SU-DHL-6 (cell line): ENCODE data around the gene SPATA33.
"Not testable (repeated sequence)": the region's sequence is repeated elsewhere in the genome, so short reads cannot be mapped to it uniquely, and the experiment has no call there.

Experiments
- H2AFZ ChIP-seq: fragments of 200-600 bp; sonication (generic); 2 replicates; pipeline ENCODE4 v1.6.1; 2014; ENCODE audit warnings: low read depth, mild to moderate bottlenecking, moderate library complexity, mixed read lengths, antibody characterized with exemption, low read length; ENCODE audit not compliant: severe bottlenecking
- H3F3A ChIP-seq: fragments of 200-600 bp; shearing (Covaris generic); 2 replicates; pipeline ENCODE4 v1.6.0; 2016; ENCODE audit warnings: antibody characterized with exemption, mild to moderate bottlenecking; ENCODE audit not compliant: insufficient read depth
- H3K27ac ChIP-seq: fragments of 200-600 bp; sonication (generic); 2 replicates; pipeline ENCODE4 v1.5.1; 2016; ENCODE audit warnings: low read depth, mild to moderate bottlenecking, low read length, moderate library complexity, mixed read lengths
- H3K27me3 ChIP-seq: fragments of 200-600 bp; sonication (generic), shearing (Covaris generic); 2 replicates; pipeline ENCODE4 v1.6.0; 2014; ENCODE audit warnings: mild to moderate bottlenecking, low read length
- H3K36me3 ChIP-seq: fragments of 200-600 bp; sonication (generic); 2 replicates; pipeline ENCODE4 v1.6.1; 2014; ENCODE audit warnings: mild to moderate bottlenecking, low read length, mixed read lengths
- H3K4me2 ChIP-seq: fragments of 300-600, 200-600 bp; shearing (Covaris generic), sonication (generic); 2 replicates; pipeline ENCODE4 v1.6.0; 2014; ENCODE audit warnings: low read length, low read depth, mild to moderate bottlenecking; ENCODE audit not compliant: poor library complexity, severe bottlenecking
- H3K4me3 ChIP-seq: fragments of 200-600 bp; sonication (generic); 2 replicates; pipeline ENCODE4 v1.5.1; 2014; ENCODE audit warnings: antibody characterized with exemption, low read length, mild to moderate bottlenecking, mixed read lengths; ENCODE audit not compliant: insufficient read depth, poor library complexity, severe bottlenecking
- H3K79me2 ChIP-seq: fragments of 200-600 bp; sonication (generic); 2 replicates; pipeline ENCODE4 v1.6.1; 2014; ENCODE audit warnings: mild to moderate bottlenecking, low read length, moderate library complexity; ENCODE audit not compliant: insufficient read depth
- H3K9ac ChIP-seq: fragments of 200-600 bp; sonication (generic); 2 replicates; pipeline ENCODE4 v1.7.0; 2014; ENCODE audit warnings: mild to moderate bottlenecking, low read length
- H3K9me2 ChIP-seq: fragments of 200-600 bp; sonication (generic); replicated peaks from 2 replicates; pipeline ENCODE4 v1.6.1; 2014; ENCODE audit warnings: low read length; ENCODE audit not compliant: insufficient read depth
- H3K9me3 ChIP-seq: fragments of 200-600 bp; sonication (generic); 2 replicates; pipeline ENCODE4 v1.6.1; 2014; ENCODE audit warnings: low read length, mixed read lengths; ENCODE audit not compliant: insufficient read depth
- H4K20me1 ChIP-seq: fragments of 200-600 bp; sonication (generic); 2 replicates; pipeline ENCODE4 v1.6.1; 2014; ENCODE audit warnings: low read depth, mild to moderate bottlenecking, antibody characterized with exemption, low read length, moderate library complexity, mixed read lengths
- CTCF ChIP-seq: fragments of 200-600 bp; sonication (generic); IDR thresholded peaks from one replicate; pipeline ENCODE4 v1.5.1; 2017; ENCODE audit warnings: antibody characterized with exemption, mild to moderate bottlenecking, low read length, moderate library complexity; ENCODE audit not compliant: insufficient read depth, poor library complexity, severe bottlenecking
- EZH2phosphoT487 ChIP-seq: fragments of 200-600 bp; sonication (generic), shearing (Covaris generic); conservative IDR thresholded peaks from 2 replicates; pipeline ENCODE4 v1.6.1; 2018; ENCODE audit warnings: mild to moderate bottlenecking, antibody characterized with exemption, low read length, moderate library complexity, mixed read lengths

Gene SPATA33

GRCh38 chr16:89693289-89693731 is 35.7 kb downstream of the SPATA33 start:
- H3K9ac ChIP-seq, result no peak overlapping the region
- H4K20me1 ChIP-seq, result no peaks in the 10 kb centered on the region
- H3K79me2 ChIP-seq, result no peaks in the 10 kb centered on the region
- TF ChIP-seq CTCF (no peak), EZH2phosphoT487 (no peak)
- no peak overlapping the region for H3K4me3 ChIP-seq
- no peak overlapping the region for H3K4me2 ChIP-seq
- no peak overlapping the region for H3K27ac ChIP-seq
- H3K27me3 ChIP-seq, result no peaks in the 10 kb centered on the region
- H3K9me3 ChIP-seq, result no peaks in the 10 kb centered on the region
- no peaks in the 10 kb centered on the region for H3K36me3 ChIP-seq
- no peaks in the 10 kb centered on the region for H3F3A ChIP-seq
- no peaks in the 10 kb centered on the region for H3K9me2 ChIP-seq
- H2AFZ ChIP-seq, result no peak overlapping the region

GRCh38 chr16:89693931-89694783 is 36.5 kb downstream of the SPATA33 start:
- H3K4me2 ChIP-seq, result no peak overlapping the region
- no peak overlapping the region for H3K27ac ChIP-seq
- H3K9ac ChIP-seq, result no peak overlapping the region
- no peaks in the 10 kb centered on the region for H3K9me2 ChIP-seq
- no peak overlapping the region for H3K4me3 ChIP-seq
- H3K27me3 ChIP-seq, result no peaks in the 10 kb centered on the region
- no peak overlapping the region for H2AFZ ChIP-seq
- H4K20me1 ChIP-seq, result no peaks in the 10 kb centered on the region
- no peaks in the 10 kb centered on the region for H3K9me3 ChIP-seq
- TF ChIP-seq CTCF (no peak), EZH2phosphoT487 (no peak)
- no peaks in the 10 kb centered on the region for H3F3A ChIP-seq
- H3K36me3 ChIP-seq, result no peaks in the 10 kb centered on the region
- no peaks in the 10 kb centered on the region for H3K79me2 ChIP-seq

- not testable (repeated sequence) for H3K27ac ChIP-seq, H3K9me2 ChIP-seq, H3K4me2 ChIP-seq, H3K79me2 ChIP-seq, H3K27me3 ChIP-seq, H4K20me1 ChIP-seq, H3K4me3 ChIP-seq, H2AFZ ChIP-seq, H3F3A ChIP-seq, H3K9ac ChIP-seq, H3K36me3 ChIP-seq, H3K9me3 ChIP-seq
Observed at GRCh38 chr16:89694784-89695085, 37.1 kb downstream of the SPATA33 start.

- H3K36me3 ChIP-seq, result no peaks in the 10 kb centered on the region
- no peak overlapping the region for H3K4me3 ChIP-seq
- H2AFZ ChIP-seq, result no peak overlapping the region
- no peaks in the 10 kb centered on the region for H3K27me3 ChIP-seq
- no peak overlapping the region for H3K9ac ChIP-seq
- H4K20me1 ChIP-seq, result no peaks in the 10 kb centered on the region; the same call in 1 of the 2 replicates
- H3K4me2 ChIP-seq, result no peak overlapping the region
- H3K27ac ChIP-seq, result no peak overlapping the region
- no peaks in the 10 kb centered on the region for H3K9me2 ChIP-seq
- H3K79me2 ChIP-seq, result no peaks in the 10 kb centered on the region
- no peaks in the 10 kb centered on the region for H3F3A ChIP-seq
- TF ChIP-seq EZH2phosphoT487 (no peak), CTCF (no peak)
- H3K9me3 ChIP-seq, result no peaks in the 10 kb centered on the region
Observed at GRCh38 chr16:89695086-89695874, 37.6 kb downstream of the SPATA33 start.
